H9 (cell line): ENCODE data around the gene MAPK8. TPM values are rescaled to one million over a fixed set of nuclear protein-coding genes. Genes with fewer than 3 reads are reported as not detected.

ENCODE experiments used
- DNase-seq: peaks from one replicate; pipeline ENCODE4 v3.0.0-alpha.2; 2017
- H2AFZ ChIP-seq: one replicate; pipeline ENCODE4 v1.6.1; 2013; ENCODE audit warnings: mild to moderate bottlenecking, low read length, control low read depth, moderate library complexity
- H2AK5ac ChIP-seq: 2 replicates; pipeline ENCODE4 v1.6.1; 2013; ENCODE audit warnings: low read length, control low read depth, mixed read lengths; ENCODE audit not compliant: insufficient read length
- H2BK120ac ChIP-seq: one replicate; pipeline ENCODE4 v1.6.1; 2013; ENCODE audit warnings: low read depth, mild to moderate bottlenecking, low read length, control low read depth, inconsistent platforms; ENCODE audit not compliant: poor library complexity, severe bottlenecking
- H2BK12ac ChIP-seq: 2 replicates; pipeline ENCODE4 v1.6.1; 2013; ENCODE audit warnings: low read length, control low read depth, mixed read lengths, low read depth; ENCODE audit not compliant: insufficient read length
- H2BK15ac ChIP-seq: 2 replicates; pipeline ENCODE4 v1.6.1; 2013; ENCODE audit warnings: low read depth, low read length, control low read depth
- H2BK20ac ChIP-seq: one replicate; pipeline ENCODE4 v1.6.1; 2013; ENCODE audit warnings: low read depth, mild to moderate bottlenecking, low read length, control low read depth, inconsistent platforms; ENCODE audit not compliant: poor library complexity, severe bottlenecking
- H2BK5ac ChIP-seq: 2 replicates; pipeline ENCODE4 v1.6.1; 2013; ENCODE audit warnings: low read length, control low read depth, mixed read lengths; ENCODE audit not compliant: insufficient read length
- H3K14ac ChIP-seq: 2 replicates; pipeline ENCODE4 v1.6.1; 2013; ENCODE audit warnings: low read length, control low read depth; ENCODE audit not compliant: insufficient read depth
- H3K18ac ChIP-seq: 2 replicates; pipeline ENCODE4 v1.6.1; 2013; ENCODE audit warnings: low read depth, mild to moderate bottlenecking, mixed read lengths, low read length, control low read depth; ENCODE audit not compliant: insufficient read length
- H3K23ac ChIP-seq: 2 replicates; pipeline ENCODE4 v1.6.1; 2013; ENCODE audit warnings: low read length, control low read depth, mixed read lengths, low read depth; ENCODE audit not compliant: insufficient read length
- H3K23me2 ChIP-seq: 2 replicates; pipeline ENCODE4 v1.6.1; 2013; ENCODE audit warnings: low read depth, mild to moderate bottlenecking, mixed read lengths, low read length, control low read depth; ENCODE audit not compliant: insufficient read length, poor library complexity, severe bottlenecking
- H3K27ac ChIP-seq: 2 replicates; pipeline ENCODE4 v1.5.1; 2013; ENCODE audit warnings: low read length, control low read depth, mixed read lengths, low read depth; ENCODE audit not compliant: insufficient read length
- H3K27me3 ChIP-seq: 2 replicates; pipeline ENCODE4 v1.6.1; 2013; ENCODE audit warnings: low read length, control low read depth, inconsistent platforms; ENCODE audit not compliant: insufficient read depth
- H3K4ac ChIP-seq: 2 replicates; pipeline ENCODE4 v1.6.1; 2013; ENCODE audit warnings: low read depth, mild to moderate bottlenecking, control low read depth, inconsistent platforms, low read length, moderate library complexity
- H3K4me1 ChIP-seq: 2 replicates; pipeline ENCODE4 v1.6.1; 2013; ENCODE audit warnings: low read length, control low read depth, inconsistent platforms; ENCODE audit not compliant: insufficient read depth
- H3K4me2 ChIP-seq: 2 replicates; pipeline ENCODE4 v1.6.1; 2013; ENCODE audit warnings: low read length, control low read depth, mixed read lengths; ENCODE audit not compliant: insufficient read length, insufficient read depth
- H3K56ac ChIP-seq: 2 replicates; pipeline ENCODE4 v1.6.1; 2013; ENCODE audit warnings: low read depth, mild to moderate bottlenecking, mixed read lengths, low read length, control low read depth; ENCODE audit not compliant: insufficient read length
- H3K79me1 ChIP-seq: 2 replicates; pipeline ENCODE4 v1.6.1; 2013; ENCODE audit warnings: low read depth, mild to moderate bottlenecking, moderate library complexity, low read length, control low read depth, inconsistent platforms; ENCODE audit not compliant: insufficient read depth, poor library complexity, severe bottlenecking
- H3K79me2 ChIP-seq: 2 replicates; pipeline ENCODE4 v1.6.1; 2013; ENCODE audit warnings: low read length, control low read depth, inconsistent platforms; ENCODE audit not compliant: insufficient read depth
- H3K9ac ChIP-seq: 2 replicates; pipeline ENCODE4 v1.6.1; 2013; ENCODE audit warnings: low read length, control low read depth, mixed read lengths; ENCODE audit not compliant: insufficient read length; ENCODE audit errors: extremely low read depth
- H3K9me3 ChIP-seq: one replicate; pipeline ENCODE4 v1.6.1; 2013; ENCODE audit warnings: low read depth, low read length, inconsistent platforms; ENCODE audit not compliant: control insufficient read depth
- H3T11ph ChIP-seq: one replicate; pipeline ENCODE4 v1.6.1; 2013; ENCODE audit warnings: mild to moderate bottlenecking, low read length, control low read depth, inconsistent platforms
- H4K20me1 ChIP-seq: one replicate; pipeline ENCODE4 v1.6.1; 2013; ENCODE audit not compliant: control insufficient read depth, insufficient read length, insufficient read depth
- H4K5ac ChIP-seq: 2 replicates; pipeline ENCODE4 v1.6.1; 2013; ENCODE audit warnings: low read depth, mild to moderate bottlenecking, mixed read lengths, low read length, control low read depth; ENCODE audit not compliant: insufficient read length
- H4K8ac ChIP-seq: replicated peaks from 2 replicates; pipeline ENCODE4 v1.6.1; 2013; ENCODE audit warnings: low read length, control low read depth, mixed read lengths, low read depth; ENCODE audit not compliant: insufficient read length
- H4K91ac ChIP-seq: 2 replicates; pipeline ENCODE4 v1.6.1; 2013; ENCODE audit warnings: low read depth, mild to moderate bottlenecking, moderate library complexity, mixed read lengths, low read length, control low read depth; ENCODE audit not compliant: insufficient read length
- H3K27ac Mint-ChIP-seq, 3 experiments: 2 replicates in 2 of 3; 3 replicates in 1 of 3; pipeline ENCODE4 v1.8.0; 2020 to 2021; ENCODE audit warnings: mixed read lengths in 3 of 3, mild to moderate bottlenecking in 1 of 3, moderate library complexity in 1 of 3
- H3K27me3 Mint-ChIP-seq: 2 replicates; pipeline ENCODE4 v1.8.0; 2021; ENCODE audit warnings: low read depth, mild to moderate bottlenecking, moderate library complexity, mixed read lengths
- H3K36me3 Mint-ChIP-seq, 3 experiments: 2 replicates in 2 of 3; 3 replicates in 1 of 3; pipeline ENCODE4 v1.8.0; 2020 to 2021; ENCODE audit warnings: low read depth in 3 of 3, mixed read lengths in 3 of 3; ENCODE audit not compliant: insufficient read depth in 1 of 3
- H3K4me1 Mint-ChIP-seq, 2 experiments: 2 replicates each; pipeline ENCODE4 v1.8.0; 2020; ENCODE audit warnings: mixed read lengths in 2 of 2
- H3K4me3 Mint-ChIP-seq, 2 experiments: 2 replicates in 1 of 2; 3 replicates in 1 of 2; pipeline ENCODE4 v1.8.0; 2020 to 2021; ENCODE audit warnings: mild to moderate bottlenecking in 2 of 2, mixed read lengths in 2 of 2, moderate library complexity in 1 of 2
- H3K9me3 Mint-ChIP-seq, 2 experiments: 2 replicates in 1 of 2; 3 replicates in 1 of 2; pipeline ENCODE4 v1.8.0; 2020; ENCODE audit warnings: mild to moderate bottlenecking in 2 of 2, mixed read lengths in 2 of 2, moderate library complexity in 1 of 2
- WGBS: extraction: QIAGEN DNeasy Blood & Tissue Kit; methylation state at CpG from one replicate; pipeline ENCODE4 v1.1.7; 2013; ENCODE audit warnings: missing lambda C conversion rate, low lambda C conversion rate, mixed read lengths; ENCODE audit not compliant: insufficient read length; ENCODE audit errors: extremely low coverage; 5-methylcytosine and 5-hydroxymethylcytosine counted together
- total RNA-seq: library from RNA; stranded (reverse); gene quantifications from 2 replicates; pipeline ENCODE4 v1.2.1, GENCODE V29; 2021
- TF ChIP-seq, protein P1 (sequence below): fragments of 200-600 bp; sonication (generic); conservative IDR thresholded peaks from 3 replicates; pipeline ENCODE4 v1.8.0; 2021; ENCODE audit warnings: antibody characterized with exemption, mild to moderate bottlenecking

The MAPK8 gene
- total RNA-seq, 1 experiment from 2014 or later: 52.0 TPM

GRCh38 chr10:48465860-48466521 is 159.5 kb downstream of the MAPK8 start:
- Mint-ChIP-seq H3K36me3 (no peaks in the 10 kb centered on the region; a peak in 1 of 7 replicates), H3K27me3 (no peaks in the 10 kb centered on the region), H3K4me1 (peaks cover 28 to 33% of the 10 kb centered on the region in 2 experiments), H3K9me3 (no peaks in the 10 kb centered on the region), H3K4me3 (0 out of 5 replicates have a peak overlapping the region, but pooled peaks of 1 of the 2 experiments have one; percentile 35), H3K27ac (peak overlapping the region in 1 of 3 experiments; percentile 85; a peak in 2 of 7 replicates)
- Histone ChIP-seq H2BK15ac (no peak overlapping the region), H4K91ac (no peak overlapping the region), H3K27ac (no peak overlapping the region), H4K5ac (no peak overlapping the region), H4K20me1 (no peaks in the 10 kb centered on the region), H3K27me3 (no peaks in the 10 kb centered on the region; the same call in 1 of the 2 replicates), H2AK5ac (no peak overlapping the region), H3K79me1 (no peaks in the 10 kb centered on the region), H2BK120ac (no peak overlapping the region), H2BK20ac (no peak overlapping the region), H3K23ac (no peak overlapping the region), H3K23me2 (no peaks in the 10 kb centered on the region), H3K14ac (no peak overlapping the region), H3T11ph (no peak overlapping the region), H2AFZ (no peak overlapping the region), H3K9me3 (no peaks in the 10 kb centered on the region), H3K18ac (no peak overlapping the region), H3K79me2 (no peaks in the 10 kb centered on the region), H3K56ac (no peak overlapping the region), H3K4me2 (no peak overlapping the region), H4K8ac (no peak overlapping the region), H2BK5ac (no peak overlapping the region), H3K9ac (no peak overlapping the region), H3K4ac (no peak overlapping the region), H3K4me1 (peaks cover 11% of the 10 kb centered on the region), H2BK12ac (no peak overlapping the region)
- no CpG with 5 or more reads among the region's 42 CpGs for WGBS
- TF ChIP-seq, protein P1, sequence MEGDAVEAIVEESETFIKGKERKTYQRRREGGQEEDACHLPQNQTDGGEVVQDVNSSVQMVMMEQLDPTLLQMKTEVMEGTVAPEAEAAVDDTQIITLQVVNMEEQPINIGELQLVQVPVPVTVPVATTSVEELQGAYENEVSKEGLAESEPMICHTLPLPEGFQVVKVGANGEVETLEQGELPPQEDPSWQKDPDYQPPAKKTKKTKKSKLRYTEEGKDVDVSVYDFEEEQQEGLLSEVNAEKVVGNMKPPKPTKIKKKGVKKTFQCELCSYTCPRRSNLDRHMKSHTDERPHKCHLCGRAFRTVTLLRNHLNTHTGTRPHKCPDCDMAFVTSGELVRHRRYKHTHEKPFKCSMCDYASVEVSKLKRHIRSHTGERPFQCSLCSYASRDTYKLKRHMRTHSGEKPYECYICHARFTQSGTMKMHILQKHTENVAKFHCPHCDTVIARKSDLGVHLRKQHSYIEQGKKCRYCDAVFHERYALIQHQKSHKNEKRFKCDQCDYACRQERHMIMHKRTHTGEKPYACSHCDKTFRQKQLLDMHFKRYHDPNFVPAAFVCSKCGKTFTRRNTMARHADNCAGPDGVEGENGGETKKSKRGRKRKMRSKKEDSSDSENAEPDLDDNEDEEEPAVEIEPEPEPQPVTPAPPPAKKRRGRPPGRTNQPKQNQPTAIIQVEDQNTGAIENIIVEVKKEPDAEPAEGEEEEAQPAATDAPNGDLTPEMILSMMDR: no peak
- peak; percentile 47 for DNase-seq
